ENCODE data around the gene GRIP2. TPM values are rescaled to one million over a fixed set of nuclear protein-coding genes. Genes with fewer than 3 reads are reported as not detected.

Gene GRIP2
- total and polyA plus RNA-seq, 2 of the 4 experiments (the other 2 are of a cell fraction), result 0.05 TPM; not detected in 1

GRCh38 chr3:14444380-14444779 is 95.8 kb downstream of the GRIP2 start:
- Histone ChIP-seq H2AK9ac (replicated peaks; ENCODE audit: low read depth, low read length, poor library complexity) (no peak overlapping the region), H3K9ac (ENCODE audit: low read depth, low read length) (no peak overlapping the region), H3K27ac (ENCODE audit: insufficient read depth, low read length) (no peak overlapping the region), H3K18ac (ENCODE audit: low read depth, low read length) (no peak overlapping the region), H3K79me1 (ENCODE audit: low read depth in 1 of 2, low read length in 2 of 2) (peaks cover 37 to 51% of the 10 kb centered on the region in 2 experiments), H2BK120ac (ENCODE audit: low read depth, low read length) (no peak overlapping the region), H3K9me3 (ENCODE audit: control insufficient read depth, insufficient read depth, low read length) (no peaks in the 10 kb centered on the region), H3K23ac (ENCODE audit: low read depth, low read length) (no peak overlapping the region), H2AFZ (replicated peaks; ENCODE audit: low read length, poor library complexity) (no peak overlapping the region), H4K20me1 (ENCODE audit: insufficient read depth, low read length) (peaks cover 34% of the 10 kb centered on the region), H3K36me3 (ENCODE audit: control insufficient read depth, insufficient read depth, low read length) (peaks cover 41% of the 10 kb centered on the region), H3K14ac (replicated peaks; ENCODE audit: low read depth, low read length) (no peak overlapping the region), H2BK15ac (ENCODE audit: low read depth, low read length) (no peak overlapping the region), H2BK5ac (ENCODE audit: low read depth, low read length, poor library complexity, severe bottlenecking) (no peak overlapping the region), H2AK5ac (ENCODE audit: low read depth, low read length) (no peak overlapping the region), H4K5ac (ENCODE audit: low read depth, low read length) (no peak overlapping the region), H3K4me3 (ENCODE audit: insufficient read depth, low read depth, low read length) (no peak overlapping the region), H3K9me1 (ENCODE audit: insufficient read depth, low read length) (peaks cover 21% of the 10 kb centered on the region), H3K56ac (ENCODE audit: extremely low read depth, insufficient read depth, low read length) (no peak overlapping the region), H3K4me2 (ENCODE audit: low read depth, low read length) (no peak overlapping the region), H4K8ac (ENCODE audit: low read depth in 2 of 2, low read length in 2 of 2) (no peak overlapping the region), H4K91ac (ENCODE audit: insufficient read depth, low read depth, low read length) (no peak overlapping the region), H3K27me3 (ENCODE audit: control insufficient read depth, insufficient read depth, low read length) (no peaks in the 10 kb centered on the region), H3K4ac (ENCODE audit: low read depth, low read length) (no peak overlapping the region), H2BK20ac (ENCODE audit: low read depth, low read length) (no peak overlapping the region), H3K4me1 (ENCODE audit: control insufficient read depth, insufficient read depth, low read length) (peaks cover 19% of the 10 kb centered on the region)
- CTCF ChIA-PET, result no interaction called here
- no peak for TF ChIP-seq RCOR1 (IDR thresholded peaks at IDR 0.05; ENCODE audit: insufficient replicate concordance, low read length)
- TF ChIP-seq POLR2A (IDR thresholded peaks at IDR 0.05; ENCODE audit: low read depth, low read length), result no peak
- TF ChIP-seq BHLHE40 (IDR thresholded peaks at IDR 0.05; ENCODE audit: low read depth, low read length), result no peak
- no peak for TF ChIP-seq CEBPB (IDR thresholded peaks at IDR 0.05; ENCODE audit: low read depth, low read length)
- no peak for TF ChIP-seq RAD21 (IDR thresholded peaks at IDR 0.05; ENCODE audit: low read length)
- no peak for TF ChIP-seq FOS (IDR thresholded peaks at IDR 0.05; ENCODE audit: low read depth, low read length)
- no peak for TF ChIP-seq MAZ (IDR thresholded peaks at IDR 0.05; ENCODE audit: borderline replicate concordance, low read depth, low read length)
- TF ChIP-seq ELK1 (IDR thresholded peaks at IDR 0.05; ENCODE audit: borderline replicate concordance, low read depth, low read length), result no peak
- no peak for ATAC-seq (ENCODE audit: low read depth)
- POLR2A ChIA-PET (ENCODE audit: unreplicated experiment), result no interaction called here
- no peak for DNase-seq
- dilution Hi-C loops (cut with HindIII; ENCODE audit: low sequenced_read_pairs, unreplicated experiment), result no loop called here
- 100% methylated on average over 1 of the region's 6 CpGs; no CpG with 5 or more reads in 1 of the 2 experiments for WGBS, 2 experiments (ENCODE audit: extremely low coverage in 2 of 2, insufficient read length in 1 of 2)
- no TSS peak for BruUV-seq (replicated peaks)
- in situ Hi-C loops (cut with MboI; ENCODE audit: low sequenced_read_pairs), result no loop called here
- intact Hi-C loops (cut with micrococcal nuclease), result no loop called here

All from IMR-90 (cell line).